Suprapubic skin (tissue), 3 donors: ENCODE results near the gene EPN2.

ENCODE experiments used
- POLR2A ChIP-seq, 2 donors: fragments of 450-650 bp; IDR thresholded peaks; one replicate each; pipeline ENCODE4 v1.6.1; 2017; ENCODE audit warnings: antibody characterized with exemption in 2 of 2, mild to moderate bottlenecking in 2 of 2, moderate library complexity in 2 of 2
- TF ChIP-seq, protein P1 (sequence below), 2 donors: fragments of 200-600 bp in 1 of 2; fragments of 450-650 bp in 1 of 2; sonication (generic) in 1 of 2; IDR thresholded peaks; one replicate each; pipeline ENCODE4 v1.5.1; 2016 to 2019; ENCODE audit warnings: antibody characterized with exemption in 2 of 2, mild to moderate bottlenecking in 1 of 2, moderate library complexity in 1 of 2

DNA sequence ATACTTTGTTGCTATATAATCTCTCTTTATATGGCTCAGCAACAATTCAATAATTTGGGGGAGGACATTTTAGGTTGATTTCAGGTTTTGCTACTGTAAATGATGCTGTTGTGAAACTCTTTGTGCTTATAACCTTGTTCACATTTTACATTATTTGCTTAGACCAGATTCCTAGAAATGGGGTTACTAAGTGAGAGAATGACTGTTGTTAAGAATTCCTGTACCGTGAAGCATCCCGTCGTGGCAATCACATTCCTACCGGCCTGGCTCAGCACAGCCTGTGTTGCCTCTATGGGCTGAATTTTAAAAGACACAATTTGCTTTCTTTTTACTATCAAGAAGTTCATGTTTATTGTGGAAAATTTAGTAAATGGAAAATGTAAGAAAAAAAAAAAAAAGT, 94.0 kb downstream of the EPN2 start:
- TF ChIP-seq, protein P1, sequence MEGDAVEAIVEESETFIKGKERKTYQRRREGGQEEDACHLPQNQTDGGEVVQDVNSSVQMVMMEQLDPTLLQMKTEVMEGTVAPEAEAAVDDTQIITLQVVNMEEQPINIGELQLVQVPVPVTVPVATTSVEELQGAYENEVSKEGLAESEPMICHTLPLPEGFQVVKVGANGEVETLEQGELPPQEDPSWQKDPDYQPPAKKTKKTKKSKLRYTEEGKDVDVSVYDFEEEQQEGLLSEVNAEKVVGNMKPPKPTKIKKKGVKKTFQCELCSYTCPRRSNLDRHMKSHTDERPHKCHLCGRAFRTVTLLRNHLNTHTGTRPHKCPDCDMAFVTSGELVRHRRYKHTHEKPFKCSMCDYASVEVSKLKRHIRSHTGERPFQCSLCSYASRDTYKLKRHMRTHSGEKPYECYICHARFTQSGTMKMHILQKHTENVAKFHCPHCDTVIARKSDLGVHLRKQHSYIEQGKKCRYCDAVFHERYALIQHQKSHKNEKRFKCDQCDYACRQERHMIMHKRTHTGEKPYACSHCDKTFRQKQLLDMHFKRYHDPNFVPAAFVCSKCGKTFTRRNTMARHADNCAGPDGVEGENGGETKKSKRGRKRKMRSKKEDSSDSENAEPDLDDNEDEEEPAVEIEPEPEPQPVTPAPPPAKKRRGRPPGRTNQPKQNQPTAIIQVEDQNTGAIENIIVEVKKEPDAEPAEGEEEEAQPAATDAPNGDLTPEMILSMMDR (IDR thresholded peaks at IDR 0.05): no peak
- TF ChIP-seq POLR2A (IDR thresholded peaks at IDR 0.05): no peak
